Measurements from ENCODE around the gene GNAO1. TPM values are rescaled to one million over a fixed set of nuclear protein-coding genes. Genes with fewer than 3 reads are reported as not detected.

The GNAO1 gene
- polyA plus RNA-seq, 1 of the 3 experiments (the other 2 are of a cell fraction): 0.30 TPM

GRCh38 chr16:56305956-56306565 lies 114.8 kb downstream of the GNAO1 start:
- no peak overlapping the region for H3K9ac ChIP-seq
- H3K27me3 ChIP-seq (ENCODE audit: insufficient read depth): no peaks in the 10 kb centered on the region; the same call in 1 of the 2 replicates
- ChIA-PET POLR2A (no interaction called here), CTCF (interaction anchor here (1.0 to 1.9 kb wide), 3 partner anchors 12 to 40 kb away, joined by 3 to 10 read pairs (median 4); no protein-coding TSS in a partner anchor)
- no peak for TF ChIP-seq EZH2phosphoT487 (IDR thresholded peaks at IDR 0.05; ENCODE audit: borderline replicate concordance, low read depth)
- no peak for TF ChIP-seq FOSL2 (IDR thresholded peaks at IDR 0.05; ENCODE audit: borderline replicate concordance, low read depth)
- TF ChIP-seq GABPA (IDR thresholded peaks at IDR 0.05; ENCODE audit: low read depth): no peak
- TF ChIP-seq YY1 (IDR thresholded peaks at IDR 0.05; ENCODE audit: low read depth): no peak
- no peak for TF ChIP-seq NFIC (IDR thresholded peaks at IDR 0.05; ENCODE audit: borderline replicate concordance)
- H4K20me1 ChIP-seq (ENCODE audit: insufficient read depth): no peaks in the 10 kb centered on the region
- H2AFZ ChIP-seq (ENCODE audit: low read depth): no peak overlapping the region
- H3K9me2 ChIP-seq: no peaks in the 10 kb centered on the region
- no peaks in the 10 kb centered on the region for H3F3A ChIP-seq (replicated peaks; ENCODE audit: insufficient read depth)
- H3K27ac ChIP-seq (ENCODE audit: low read depth in 2 of 2, low read length in 1 of 2): no peak overlapping the region
- H3K4me3 ChIP-seq (ENCODE audit: low read depth in 2 of 2, low read length in 1 of 2): no peak overlapping the region
- DNase-seq: no peak
- 54% methylated on average over 6 of the region's 9 CpGs for WGBS (ENCODE audit: low lambda C conversion rate)
- H3K4me1 ChIP-seq (ENCODE audit: control insufficient read depth in 1 of 2, insufficient read depth in 2 of 2, low read depth in 1 of 2, low read length in 1 of 2): peaks cover 0 to 35% of the 10 kb centered on the region in 2 experiments; a peak in 2 of 4 replicates
- H3K36me3 ChIP-seq (replicated peaks in 1 of 2; ENCODE audit: control insufficient read depth in 1 of 2, insufficient read depth in 2 of 2, low read length in 1 of 2): no peaks in the 10 kb centered on the region
- no peak overlapping the region for H3K4me2 ChIP-seq
- H3K9me3 ChIP-seq: no peaks in the 10 kb centered on the region
- H3K79me2 ChIP-seq (ENCODE audit: insufficient read depth): no peaks in the 10 kb centered on the region

GRCh38 chr16:56306690-56307533 lies 115.6 kb downstream of the GNAO1 start:
- no peak for DNase-seq
- TF ChIP-seq SMC3 (IDR thresholded peaks at IDR 0.05; ENCODE audit: low read depth, low read length) (no peak), TCF12 (IDR thresholded peaks at IDR 0.05) (no peak), MAX (IDR thresholded peaks at IDR 0.05; ENCODE audit: low read depth) (no peak), YY1 (IDR thresholded peaks at IDR 0.05; ENCODE audit: low read depth) (no peak), NRF1 (IDR thresholded peaks at IDR 0.05; ENCODE audit: low read depth, low read length) (no peak), IRF3 (IDR thresholded peaks at IDR 0.05; ENCODE audit: low read depth, low read length) (no peak), NFIC (IDR thresholded peaks at IDR 0.05; ENCODE audit: borderline replicate concordance) (no peak), RCOR1 (IDR thresholded peaks at IDR 0.05; ENCODE audit: low read length) (no peak), CHD2 (IDR thresholded peaks at IDR 0.05; ENCODE audit: low read length, partially characterized antibody) (no peak), FOSL2 (IDR thresholded peaks at IDR 0.05; ENCODE audit: borderline replicate concordance, low read depth) (no peak), RXRA (IDR thresholded peaks at IDR 0.05; ENCODE audit: borderline replicate concordance, low read depth) (no peak), TEAD4 (IDR thresholded peaks at IDR 0.05; ENCODE audit: borderline replicate concordance, insufficient read depth) (no peak), EP300 (IDR thresholded peaks at IDR 0.05; ENCODE audit: borderline replicate concordance in 1 of 2, low read depth in 1 of 2, low read length in 1 of 2) (no peak), EZH2phosphoT487 (IDR thresholded peaks at IDR 0.05; ENCODE audit: borderline replicate concordance, low read depth) (no peak), PBX3 (IDR thresholded peaks at IDR 0.05) (no peak), RFX5 (IDR thresholded peaks at IDR 0.05; ENCODE audit: low read length) (no peak), JUND (IDR thresholded peaks at IDR 0.05) (no peak), MXI1 (IDR thresholded peaks at IDR 0.05; ENCODE audit: low read depth, low read length) (no peak)
- TF ChIP-seq, protein P1, sequence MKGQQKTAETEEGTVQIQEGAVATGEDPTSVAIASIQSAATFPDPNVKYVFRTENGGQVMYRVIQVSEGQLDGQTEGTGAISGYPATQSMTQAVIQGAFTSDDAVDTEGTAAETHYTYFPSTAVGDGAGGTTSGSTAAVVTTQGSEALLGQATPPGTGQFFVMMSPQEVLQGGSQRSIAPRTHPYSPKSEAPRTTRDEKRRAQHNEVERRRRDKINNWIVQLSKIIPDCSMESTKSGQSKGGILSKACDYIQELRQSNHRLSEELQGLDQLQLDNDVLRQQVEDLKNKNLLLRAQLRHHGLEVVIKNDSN (IDR thresholded peaks at IDR 0.05; ENCODE audit: borderline replicate concordance, low read depth): no peak
- ChIA-PET POLR2A (no interaction called here), CTCF (interaction anchor here (1.3 to 4.6 kb wide), 3 partner anchors 12 to 26 kb away, joined by 3 to 24 read pairs (median 4); no protein-coding TSS in a partner anchor)
- Histone ChIP-seq H3K27ac (ENCODE audit: low read depth in 2 of 2, low read length in 1 of 2) (no peak overlapping the region), H3K4me3 (ENCODE audit: low read depth in 2 of 2, low read length in 1 of 2) (no peak overlapping the region), H2AFZ (ENCODE audit: low read depth) (no peak overlapping the region), H4K20me1 (ENCODE audit: insufficient read depth) (no peaks in the 10 kb centered on the region), H3K36me3 (replicated peaks in 1 of 2; ENCODE audit: control insufficient read depth in 1 of 2, insufficient read depth in 2 of 2, low read length in 1 of 2) (no peaks in the 10 kb centered on the region), H3K79me2 (ENCODE audit: insufficient read depth) (no peaks in the 10 kb centered on the region), H3K9ac (no peak overlapping the region), H3K4me1 (ENCODE audit: control insufficient read depth in 1 of 2, insufficient read depth in 2 of 2, low read depth in 1 of 2, low read length in 1 of 2) (peaks cover 0 to 34% of the 10 kb centered on the region in 2 experiments; a peak in 1 of 4 replicates), H3F3A (replicated peaks; ENCODE audit: insufficient read depth) (no peaks in the 10 kb centered on the region), H3K4me2 (no peak overlapping the region), H3K27me3 (ENCODE audit: insufficient read depth) (no peaks in the 10 kb centered on the region; the same call in 1 of the 2 replicates), H3K9me2 (no peaks in the 10 kb centered on the region), H3K9me3 (no peaks in the 10 kb centered on the region)
- WGBS (ENCODE audit: low lambda C conversion rate): 52% methylated on average over 15 of the region's 16 CpGs
